ENCODE data around the gene MACROD2. TPM values are rescaled to one million over a fixed set of nuclear protein-coding genes. Genes with fewer than 3 reads are reported as not detected.

Gene MACROD2
- total RNA-seq, 1 experiment from 2014 or later: 1.6 TPM

GRCh38 chr20:15248618-15249395 lies 1253.5 kb downstream of the MACROD2 start:
- H2BK20ac ChIP-seq (ENCODE audit: low read depth, low read length, poor library complexity, severe bottlenecking): no peak overlapping the region
- no peak overlapping the region; the same call in 1 of the 2 replicates for H3K14ac ChIP-seq (ENCODE audit: insufficient read depth, low read length)
- H4K8ac ChIP-seq (replicated peaks; ENCODE audit: insufficient read length, low read depth, low read length): no peak overlapping the region
- H3K9ac ChIP-seq (ENCODE audit: extremely low read depth, insufficient read length, low read length): no peak overlapping the region
- H3K4me2 ChIP-seq (ENCODE audit: insufficient read depth, insufficient read length, low read length): no peak overlapping the region
- no peak overlapping the region for H3K4ac ChIP-seq (ENCODE audit: low read depth, low read length)
- H3K9me3 Mint-ChIP-seq: no peaks in the 10 kb centered on the region
- no peak overlapping the region for H3K4me3 Mint-ChIP-seq
- H2BK15ac ChIP-seq (ENCODE audit: low read depth, low read length): no peak overlapping the region
- no peak overlapping the region for H4K91ac ChIP-seq (ENCODE audit: insufficient read length, low read depth, low read length)
- no peaks in the 10 kb centered on the region for H3K23me2 ChIP-seq (ENCODE audit: insufficient read length, low read depth, low read length, poor library complexity, severe bottlenecking)
- peaks cover 10 to 11% of the 10 kb centered on the region in 2 experiments for H3K4me1 Mint-ChIP-seq
- H2BK12ac ChIP-seq (ENCODE audit: insufficient read length, low read depth, low read length): no peak overlapping the region
- peaks cover 3% of the 10 kb centered on the region; the same call in 1 of the 2 replicates for H3K27me3 Mint-ChIP-seq (ENCODE audit: low read depth)
- no peak overlapping the region for H3K23ac ChIP-seq (ENCODE audit: insufficient read length, low read depth, low read length)
- no peaks in the 10 kb centered on the region for H3K9me3 ChIP-seq (ENCODE audit: control insufficient read depth, low read depth, low read length)
- no peaks in the 10 kb centered on the region for H3K27me3 ChIP-seq (ENCODE audit: insufficient read depth, low read length)
- H4K20me1 ChIP-seq (ENCODE audit: control insufficient read depth, insufficient read depth, insufficient read length): no peaks in the 10 kb centered on the region
- no peak overlapping the region for H2BK120ac ChIP-seq (ENCODE audit: low read depth, low read length, poor library complexity, severe bottlenecking)
- no peak for TF ChIP-seq CTCF (conservative IDR thresholded peaks at IDR 0.05)
- no peak overlapping the region for H2BK5ac ChIP-seq (ENCODE audit: insufficient read length, low read length)
- no peak for DNase-seq
- no peak overlapping the region for H4K5ac ChIP-seq (ENCODE audit: insufficient read length, low read depth, low read length)
- H3K4me1 ChIP-seq (ENCODE audit: insufficient read depth, low read length): no peaks in the 10 kb centered on the region; the same call in 1 of the 2 replicates
- no peaks in the 10 kb centered on the region for H3K79me2 ChIP-seq (ENCODE audit: insufficient read depth, low read length)
- H3T11ph ChIP-seq (ENCODE audit: low read length): no peak overlapping the region
- no peak overlapping the region for H2AFZ ChIP-seq (ENCODE audit: low read length)
- H2AK5ac ChIP-seq (ENCODE audit: insufficient read length, low read length): no peak overlapping the region
- H3K27ac Mint-ChIP-seq: no peak overlapping the region
- H3K18ac ChIP-seq (ENCODE audit: insufficient read length, low read depth, low read length): no peak overlapping the region
- no peak overlapping the region for H3K27ac ChIP-seq (ENCODE audit: insufficient read length, low read depth, low read length)
- no peaks in the 10 kb centered on the region for H3K79me1 ChIP-seq (ENCODE audit: insufficient read depth, low read depth, low read length, poor library complexity, severe bottlenecking)
- H3K56ac ChIP-seq (ENCODE audit: insufficient read length, low read depth, low read length): no peak overlapping the region
- H3K36me3 Mint-ChIP-seq (ENCODE audit: insufficient read depth in 1 of 3, low read depth in 3 of 3): no peaks in the 10 kb centered on the region
- no CpG with 5 or more reads among the region's 7 CpGs for WGBS (ENCODE audit: extremely low coverage, insufficient read length, low lambda C conversion rate)

All from H9 (cell line).